GM10266 (cell line): Measurements from ENCODE around the gene CHST15.
"Not testable (repeated sequence)": the region's sequence is repeated elsewhere in the genome, so short reads cannot be mapped to it uniquely, and the experiment has no call there.

Experiments
- DNase-seq: peaks from one replicate; pipeline ENCODE4 v3.0.0; 2012; ENCODE audit errors: extremely low spot score
- TF ChIP-seq, protein P1 (sequence below): IDR thresholded peaks from 2 replicates; pipeline ENCODE4 v1.5.1; 2012; ENCODE audit warnings: mild to moderate bottlenecking, low read depth; ENCODE audit not compliant: control insufficient read depth, insufficient read depth; ENCODE audit errors: missing control alignments

The CHST15 gene

DNA sequence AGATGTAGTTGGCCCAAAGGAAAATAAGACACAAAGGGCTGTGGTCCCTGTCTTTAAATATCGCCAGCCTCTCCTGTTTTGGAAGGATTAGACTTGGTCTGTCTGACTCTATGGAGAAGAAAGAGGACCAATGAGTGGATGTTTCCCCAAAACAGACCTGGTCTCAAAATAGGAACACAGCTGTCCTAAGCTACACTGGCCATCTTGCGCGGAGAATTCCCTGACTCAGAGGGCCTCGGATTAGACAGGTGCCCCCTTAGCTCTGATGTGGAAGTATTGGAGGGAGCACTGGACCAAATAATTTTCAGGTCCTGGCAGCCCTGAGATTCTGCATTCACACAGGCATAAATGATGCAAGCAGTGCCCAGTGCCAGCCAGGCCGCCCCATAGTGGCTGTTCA lies 56.1 kb downstream of the CHST15 start:
- no peak for DNase-seq
- TF ChIP-seq, protein P1, sequence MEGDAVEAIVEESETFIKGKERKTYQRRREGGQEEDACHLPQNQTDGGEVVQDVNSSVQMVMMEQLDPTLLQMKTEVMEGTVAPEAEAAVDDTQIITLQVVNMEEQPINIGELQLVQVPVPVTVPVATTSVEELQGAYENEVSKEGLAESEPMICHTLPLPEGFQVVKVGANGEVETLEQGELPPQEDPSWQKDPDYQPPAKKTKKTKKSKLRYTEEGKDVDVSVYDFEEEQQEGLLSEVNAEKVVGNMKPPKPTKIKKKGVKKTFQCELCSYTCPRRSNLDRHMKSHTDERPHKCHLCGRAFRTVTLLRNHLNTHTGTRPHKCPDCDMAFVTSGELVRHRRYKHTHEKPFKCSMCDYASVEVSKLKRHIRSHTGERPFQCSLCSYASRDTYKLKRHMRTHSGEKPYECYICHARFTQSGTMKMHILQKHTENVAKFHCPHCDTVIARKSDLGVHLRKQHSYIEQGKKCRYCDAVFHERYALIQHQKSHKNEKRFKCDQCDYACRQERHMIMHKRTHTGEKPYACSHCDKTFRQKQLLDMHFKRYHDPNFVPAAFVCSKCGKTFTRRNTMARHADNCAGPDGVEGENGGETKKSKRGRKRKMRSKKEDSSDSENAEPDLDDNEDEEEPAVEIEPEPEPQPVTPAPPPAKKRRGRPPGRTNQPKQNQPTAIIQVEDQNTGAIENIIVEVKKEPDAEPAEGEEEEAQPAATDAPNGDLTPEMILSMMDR = no peak

DNA sequence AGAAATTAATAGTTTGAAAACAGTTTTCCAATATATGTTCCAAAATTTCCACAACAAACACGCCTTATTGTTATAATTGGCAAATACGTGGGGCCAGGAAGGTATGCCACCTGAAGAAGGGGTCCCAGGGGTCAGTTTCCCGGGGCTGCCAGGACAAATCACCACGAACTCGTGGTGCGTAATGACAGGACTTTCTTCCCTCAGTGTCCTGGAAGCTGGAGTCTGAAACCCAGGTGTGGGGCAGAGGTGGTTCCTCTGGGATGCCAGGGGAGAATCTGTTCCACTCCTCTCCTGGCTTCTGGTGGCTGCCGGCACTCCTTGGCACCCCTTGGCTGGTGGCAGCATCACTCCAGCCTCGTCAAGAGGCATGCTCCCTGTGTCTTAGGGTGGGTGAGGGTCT lies 56.7 kb downstream of the CHST15 start:
- DNase-seq = no peak
- TF ChIP-seq, protein P1 = no peak

DNA sequence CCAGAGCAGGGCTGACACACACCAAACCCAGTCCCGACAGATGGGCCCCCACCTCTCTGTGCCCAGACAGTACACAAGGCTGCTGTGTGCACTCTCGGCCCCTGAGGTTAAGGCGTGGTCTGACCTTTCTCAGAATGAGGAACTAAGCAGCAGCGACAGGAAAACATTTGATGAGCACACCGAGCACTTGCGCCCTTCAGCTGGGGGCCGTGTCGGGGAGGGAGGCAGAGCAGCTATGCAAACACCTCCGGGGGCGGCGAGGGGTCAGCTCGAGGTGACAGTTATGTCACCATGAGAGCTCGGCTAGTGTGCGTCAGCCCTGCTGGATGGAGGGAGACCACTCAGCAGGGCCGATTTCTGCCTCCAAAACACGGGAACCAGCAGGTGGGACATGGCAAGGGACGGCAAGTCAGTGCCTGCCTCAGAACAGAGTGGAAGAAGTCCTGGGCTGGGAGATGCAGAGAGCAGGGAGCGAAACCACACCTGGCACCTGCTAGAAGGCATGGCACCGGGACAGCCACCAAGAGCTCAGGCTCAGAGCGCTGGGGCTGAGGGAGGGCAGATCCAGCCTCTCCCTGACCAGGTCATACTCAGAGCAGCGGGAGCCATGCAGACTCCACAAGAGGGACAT lies 57.4 kb downstream of the CHST15 start:
- TF ChIP-seq, protein P1 = no peak
- peak; percentile 88 for DNase-seq

DNA sequence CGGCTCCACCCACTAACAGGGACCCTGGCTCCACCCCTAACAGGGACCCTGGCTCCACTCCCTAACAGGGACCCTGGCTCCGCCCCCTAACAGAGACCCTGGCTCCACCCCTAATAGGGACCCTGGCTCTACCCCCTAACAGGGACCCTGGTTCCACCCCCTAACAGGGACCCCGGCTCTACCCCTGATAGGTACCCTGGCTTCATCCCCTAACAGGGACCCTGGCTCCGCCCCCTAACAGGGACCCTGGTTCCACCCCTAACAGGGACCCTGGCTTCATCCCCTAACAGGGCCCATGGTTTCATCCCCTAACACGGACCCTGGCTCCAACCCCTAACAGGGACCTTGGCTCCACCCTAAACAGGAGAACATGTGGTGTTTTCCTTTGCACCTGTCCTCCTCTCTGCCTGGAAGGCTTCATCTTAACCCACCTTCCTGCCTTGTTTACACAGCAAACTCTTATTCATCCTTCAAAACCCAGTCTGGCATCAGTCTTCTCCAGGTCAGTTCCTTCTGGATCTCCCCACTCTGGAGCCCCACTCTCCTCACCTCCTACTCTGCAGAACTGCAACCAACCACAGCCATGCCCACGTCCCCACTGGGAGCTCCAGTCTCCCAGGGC lies 58.0 kb downstream of the CHST15 start:
- TF ChIP-seq, protein P1 = no peak
- DNase-seq = no peak

DNA sequence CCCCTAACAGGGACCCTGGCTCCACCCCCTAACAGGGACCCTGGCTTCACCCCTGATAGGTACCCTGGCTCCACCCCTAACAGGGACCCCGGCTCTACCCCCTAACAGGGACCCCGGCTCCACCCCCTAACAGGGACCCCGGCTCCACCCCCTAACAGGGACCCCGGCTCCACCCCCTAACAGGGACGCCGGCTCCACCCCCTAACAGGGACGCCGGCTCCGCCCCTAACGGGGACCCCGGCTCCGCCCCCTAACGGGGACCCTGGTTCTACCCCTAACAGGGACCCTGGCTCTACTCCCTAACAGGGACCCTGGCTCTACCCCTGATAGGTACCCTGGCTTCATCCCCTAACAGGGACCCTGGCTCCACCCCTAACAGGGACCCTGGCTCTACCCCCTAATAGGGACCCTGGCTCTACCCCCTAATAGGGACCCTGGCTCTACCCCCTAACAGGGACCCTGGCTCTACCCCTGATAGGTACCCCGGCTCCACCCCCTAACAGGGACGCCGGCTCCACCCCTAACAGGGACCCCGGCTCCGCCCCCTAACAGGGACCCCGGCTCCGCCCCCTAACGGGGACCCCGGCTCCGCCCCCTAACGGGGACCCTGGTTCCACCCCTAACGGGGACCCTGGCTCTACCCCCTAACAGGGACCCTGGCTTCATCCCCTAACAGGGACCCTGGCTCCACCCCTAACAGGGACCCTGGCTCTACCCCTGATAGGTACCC lies 58.7 kb downstream of the CHST15 start:
- not testable (repeated sequence) for DNase-seq

DNA sequence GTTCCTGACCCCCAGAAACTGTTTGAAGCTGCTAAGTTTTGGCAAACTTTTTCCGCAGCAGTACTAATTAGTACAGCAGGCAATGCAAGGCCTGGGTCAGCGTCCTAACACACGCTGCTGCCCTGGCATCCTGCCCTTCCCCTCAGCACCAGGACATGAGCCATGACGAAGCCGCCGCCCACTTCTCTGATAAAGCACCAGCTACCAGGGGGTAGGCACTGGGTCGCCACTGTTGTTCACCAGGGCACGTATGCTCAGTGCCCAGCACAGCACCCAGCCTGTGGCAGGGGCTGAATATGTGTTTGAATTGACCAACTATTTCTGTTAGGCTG lies 59.5 kb downstream of the CHST15 start:
- TF ChIP-seq, protein P1 = no peak
- DNase-seq = no peak

DNA sequence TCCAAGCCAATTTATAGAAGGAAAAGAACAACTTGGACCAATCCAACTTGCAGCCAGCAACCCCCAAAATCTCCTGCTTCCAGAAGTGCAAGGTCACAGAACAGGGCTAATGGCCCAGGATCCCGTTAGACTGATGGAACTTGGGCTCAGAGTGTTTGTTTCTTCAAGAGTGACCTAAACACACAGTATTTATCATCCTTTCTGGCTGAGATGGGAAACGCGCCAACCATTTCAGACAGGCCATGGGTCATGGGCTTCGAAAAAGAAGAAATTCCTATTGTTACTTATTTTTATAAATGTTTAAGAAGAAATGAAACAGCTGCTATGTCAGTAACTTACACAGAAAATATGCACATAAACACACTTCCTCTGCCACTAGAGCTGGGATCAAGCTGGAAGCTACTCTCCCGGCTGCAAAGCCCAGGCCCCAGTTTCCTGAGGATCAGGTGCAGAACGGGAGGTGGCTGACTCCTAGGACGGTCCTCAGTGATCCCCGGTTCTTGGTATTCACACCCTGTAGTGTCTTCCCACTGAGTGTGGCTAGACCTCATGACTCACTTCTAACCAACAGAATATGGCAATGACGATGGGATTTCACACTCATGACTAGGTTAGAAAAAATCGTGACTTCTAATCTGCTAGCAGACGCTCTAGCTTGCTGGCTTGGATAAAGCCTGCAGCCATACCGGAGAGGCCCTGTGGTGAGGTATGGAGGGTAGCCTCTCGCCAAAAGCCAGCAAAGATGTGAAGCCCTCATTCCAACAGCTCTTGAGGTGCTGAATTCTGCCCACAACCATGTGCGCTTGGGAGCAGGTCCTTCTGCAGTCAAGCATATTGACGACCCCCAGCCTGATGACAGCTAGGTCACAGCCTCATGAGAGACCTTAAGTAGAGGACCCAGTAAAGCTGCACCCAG lies 60.2 kb downstream of the CHST15 start:
- DNase-seq = no peak
- TF ChIP-seq, protein P1 = no peak
